GM21528 (cell line): Measurements from ENCODE around the gene DNAJB13.

Experiments
- ATAC-seq: cut with Tn5 transposase; IDR thresholded peaks from one replicate; pipeline ENCODE4 v1.9.1; 2021; ENCODE audit warnings: mild to moderate bottlenecking, moderate library complexity; ENCODE audit not compliant: unreplicated experiment, low FRiP score

Gene DNAJB13

GRCh38 chr11:73996161-73996747 is 45.4 kb downstream of the DNAJB13 start:
- ATAC-seq: no peak

DNA sequence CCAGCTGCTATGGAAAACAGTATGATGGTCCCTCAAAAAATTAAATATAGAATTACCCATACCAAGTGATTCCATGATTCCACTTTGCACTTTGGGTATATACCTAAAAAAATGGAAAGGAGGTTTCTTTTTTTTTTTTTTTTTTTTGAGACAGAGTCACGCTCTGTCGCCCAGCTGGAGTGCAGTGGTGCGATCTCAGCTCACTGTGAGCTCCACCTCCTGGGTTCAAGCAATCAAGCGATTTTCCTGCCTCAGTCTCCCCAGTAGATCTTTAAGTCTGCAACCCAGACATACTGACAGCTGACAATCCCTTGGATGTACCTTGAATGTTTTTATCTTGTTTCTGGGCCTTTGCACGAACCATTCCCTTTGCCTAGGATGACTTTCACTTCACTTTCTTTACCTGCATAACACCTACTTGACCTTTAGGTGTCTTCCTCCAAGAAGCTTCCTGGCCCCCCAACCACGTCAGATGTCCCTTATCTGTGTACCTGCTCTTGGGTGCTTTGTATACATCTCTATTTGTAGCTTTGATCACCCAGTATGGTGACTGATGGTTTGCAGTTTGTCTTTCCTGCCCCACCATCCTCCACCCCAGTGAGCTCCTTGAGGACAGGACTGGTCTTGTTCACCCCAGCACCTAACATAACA is 46.4 kb downstream of the DNAJB13 start:
- ATAC-seq: no peak

- no peak for ATAC-seq
Measured at GRCh38 chr11:73998846-73999575, 48.2 kb downstream of the DNAJB13 start.

- ATAC-seq: no peak
Measured at GRCh38 chr11:73999581-74000306, 48.9 kb downstream of the DNAJB13 start.

GRCh38 chr11:74000307-74001133 is 49.7 kb downstream of the DNAJB13 start:
- no peak for ATAC-seq

- no peak for ATAC-seq
Measured at GRCh38 chr11:74001822-74002286, 51.0 kb downstream of the DNAJB13 start.

GRCh38 chr11:74002832-74003231 is 52.0 kb downstream of the DNAJB13 start:
- ATAC-seq: no peak

- no peak for ATAC-seq
Measured at GRCh38 chr11:74004046-74004695, 53.3 kb downstream of the DNAJB13 start.

- ATAC-seq: no peak
Measured at GRCh38 chr11:74004759-74005615, 54.2 kb downstream of the DNAJB13 start.

GRCh38 chr11:74005721-74006517 is 55.1 kb downstream of the DNAJB13 start:
- ATAC-seq: no peak

- ATAC-seq: no peak
Measured at GRCh38 chr11:74006743-74007304, 56.0 kb downstream of the DNAJB13 start.

DNA sequence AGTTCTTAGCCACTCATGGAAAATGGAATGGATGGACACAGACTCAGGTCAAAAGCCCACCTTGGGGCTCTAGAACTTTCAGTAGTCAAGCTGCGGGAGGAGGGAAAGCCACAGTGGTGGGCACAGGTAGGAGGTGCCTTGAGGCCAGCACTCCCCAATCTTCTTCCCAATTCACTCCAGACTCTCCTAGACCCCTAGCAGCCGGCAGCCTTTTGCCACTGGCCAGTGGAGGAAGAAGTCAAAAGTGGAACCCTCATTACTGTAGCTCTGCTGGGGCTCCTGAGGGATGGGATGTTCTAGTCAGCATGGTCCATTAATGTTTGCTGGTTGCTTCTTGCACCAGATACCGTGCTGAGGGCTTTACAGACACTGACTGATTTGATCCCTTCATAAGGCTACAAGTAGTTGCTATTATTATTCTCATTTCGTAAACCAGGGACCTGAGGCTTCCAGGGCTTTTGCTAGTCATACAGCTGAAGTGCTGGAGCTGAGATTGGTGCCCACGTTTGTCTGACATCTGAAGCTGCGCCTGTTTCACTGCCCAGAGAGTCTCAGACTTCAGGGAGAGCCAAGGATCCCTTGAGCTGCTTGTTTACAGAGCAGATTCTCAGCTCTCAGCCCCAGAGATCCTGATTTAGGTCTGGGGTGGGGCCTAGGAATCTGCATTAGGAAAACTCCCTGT is 57.0 kb downstream of the DNAJB13 start:
- no peak for ATAC-seq

DNA sequence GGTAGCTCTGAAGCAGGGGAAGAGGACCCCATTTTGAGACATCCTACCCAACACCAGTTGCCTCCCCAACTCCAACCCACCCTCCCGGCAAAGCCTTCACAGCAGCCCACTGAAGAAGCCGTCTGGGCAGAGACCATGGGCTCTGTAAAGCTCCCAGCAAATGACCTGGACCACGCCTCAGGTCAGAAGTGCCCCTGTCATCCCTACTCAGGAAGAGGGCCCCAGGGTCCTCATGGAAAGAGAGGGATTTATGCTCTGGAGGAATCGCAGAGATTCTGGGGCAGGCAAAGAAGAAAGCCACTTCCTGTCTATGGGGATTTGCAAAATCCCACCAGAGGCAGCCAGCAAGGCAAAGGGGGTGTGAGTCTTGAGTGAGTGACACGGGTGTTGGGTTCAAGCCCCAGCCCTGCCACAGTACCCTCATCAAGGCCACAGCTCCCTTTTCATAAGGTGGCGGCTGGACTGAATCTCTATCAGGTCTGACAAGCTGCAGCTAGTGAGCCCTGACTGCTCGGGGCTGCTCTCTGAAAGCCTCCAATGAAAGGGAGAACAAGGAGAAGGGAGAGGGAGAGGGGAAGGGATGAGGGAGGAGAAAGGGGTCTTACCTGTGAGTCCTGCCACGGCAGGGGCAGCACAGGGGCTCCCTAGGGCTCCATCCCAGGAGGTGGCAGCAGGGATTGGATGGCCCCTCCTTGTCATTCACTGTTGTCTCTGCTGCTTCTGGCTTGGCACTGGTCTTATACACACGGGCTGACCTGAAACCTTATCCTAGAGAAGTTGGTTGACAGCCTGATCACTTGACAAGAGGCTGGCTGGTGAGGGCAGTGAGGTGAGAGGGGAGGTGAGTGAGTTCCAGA is 57.8 kb downstream of the DNAJB13 start, which contains the start of gene UCP3:
Gene UCP3, minus strand, starts transcription at position 713 of the 857 bp plus-strand sequence. CDS start 2,043 bp downstream, outside the sequence.
- no peak for ATAC-seq

- ATAC-seq: no peak
Measured at GRCh38 chr11:74009230-74009547, 58.4 kb downstream of the DNAJB13 start.

- ATAC-seq: no peak
Measured at GRCh38 chr11:74009675-74010305, 59.0 kb downstream of the DNAJB13 start.
